H9 (cell line): ENCODE measurements around the gene KLF14. TPM values are rescaled to one million over a fixed set of nuclear protein-coding genes. Genes with fewer than 3 reads are reported as not detected.
A peak's percentile ranks its signal among the peaks of the same experiment; 100 is the strongest.

Source experiments
- DNase-seq: peaks from one replicate; pipeline ENCODE4 v3.0.0-alpha.2; 2017
- H2AFZ ChIP-seq: one replicate; pipeline ENCODE4 v1.6.1; 2013; ENCODE audit warnings: mild to moderate bottlenecking, low read length, control low read depth, moderate library complexity
- H2AK5ac ChIP-seq: 2 replicates; pipeline ENCODE4 v1.6.1; 2013; ENCODE audit warnings: low read length, control low read depth, mixed read lengths; ENCODE audit not compliant: insufficient read length
- H2BK120ac ChIP-seq: one replicate; pipeline ENCODE4 v1.6.1; 2013; ENCODE audit warnings: low read depth, mild to moderate bottlenecking, low read length, control low read depth, inconsistent platforms; ENCODE audit not compliant: poor library complexity, severe bottlenecking
- H2BK12ac ChIP-seq: 2 replicates; pipeline ENCODE4 v1.6.1; 2013; ENCODE audit warnings: low read length, control low read depth, mixed read lengths, low read depth; ENCODE audit not compliant: insufficient read length
- H2BK15ac ChIP-seq: 2 replicates; pipeline ENCODE4 v1.6.1; 2013; ENCODE audit warnings: low read depth, low read length, control low read depth
- H2BK20ac ChIP-seq: one replicate; pipeline ENCODE4 v1.6.1; 2013; ENCODE audit warnings: low read depth, mild to moderate bottlenecking, low read length, control low read depth, inconsistent platforms; ENCODE audit not compliant: poor library complexity, severe bottlenecking
- H2BK5ac ChIP-seq: 2 replicates; pipeline ENCODE4 v1.6.1; 2013; ENCODE audit warnings: low read length, control low read depth, mixed read lengths; ENCODE audit not compliant: insufficient read length
- H3K14ac ChIP-seq: 2 replicates; pipeline ENCODE4 v1.6.1; 2013; ENCODE audit warnings: low read length, control low read depth; ENCODE audit not compliant: insufficient read depth
- H3K18ac ChIP-seq: 2 replicates; pipeline ENCODE4 v1.6.1; 2013; ENCODE audit warnings: low read depth, mild to moderate bottlenecking, mixed read lengths, low read length, control low read depth; ENCODE audit not compliant: insufficient read length
- H3K23ac ChIP-seq: 2 replicates; pipeline ENCODE4 v1.6.1; 2013; ENCODE audit warnings: low read length, control low read depth, mixed read lengths, low read depth; ENCODE audit not compliant: insufficient read length
- H3K23me2 ChIP-seq: 2 replicates; pipeline ENCODE4 v1.6.1; 2013; ENCODE audit warnings: low read depth, mild to moderate bottlenecking, mixed read lengths, low read length, control low read depth; ENCODE audit not compliant: insufficient read length, poor library complexity, severe bottlenecking
- H3K27ac ChIP-seq: 2 replicates; pipeline ENCODE4 v1.5.1; 2013; ENCODE audit warnings: low read length, control low read depth, mixed read lengths, low read depth; ENCODE audit not compliant: insufficient read length
- H3K27me3 ChIP-seq: 2 replicates; pipeline ENCODE4 v1.6.1; 2013; ENCODE audit warnings: low read length, control low read depth, inconsistent platforms; ENCODE audit not compliant: insufficient read depth
- H3K4ac ChIP-seq: 2 replicates; pipeline ENCODE4 v1.6.1; 2013; ENCODE audit warnings: low read depth, mild to moderate bottlenecking, control low read depth, inconsistent platforms, low read length, moderate library complexity
- H3K4me1 ChIP-seq: 2 replicates; pipeline ENCODE4 v1.6.1; 2013; ENCODE audit warnings: low read length, control low read depth, inconsistent platforms; ENCODE audit not compliant: insufficient read depth
- H3K4me2 ChIP-seq: 2 replicates; pipeline ENCODE4 v1.6.1; 2013; ENCODE audit warnings: low read length, control low read depth, mixed read lengths; ENCODE audit not compliant: insufficient read length, insufficient read depth
- H3K56ac ChIP-seq: 2 replicates; pipeline ENCODE4 v1.6.1; 2013; ENCODE audit warnings: low read depth, mild to moderate bottlenecking, mixed read lengths, low read length, control low read depth; ENCODE audit not compliant: insufficient read length
- H3K79me1 ChIP-seq: 2 replicates; pipeline ENCODE4 v1.6.1; 2013; ENCODE audit warnings: low read depth, mild to moderate bottlenecking, moderate library complexity, low read length, control low read depth, inconsistent platforms; ENCODE audit not compliant: insufficient read depth, poor library complexity, severe bottlenecking
- H3K79me2 ChIP-seq: 2 replicates; pipeline ENCODE4 v1.6.1; 2013; ENCODE audit warnings: low read length, control low read depth, inconsistent platforms; ENCODE audit not compliant: insufficient read depth
- H3K9ac ChIP-seq: 2 replicates; pipeline ENCODE4 v1.6.1; 2013; ENCODE audit warnings: low read length, control low read depth, mixed read lengths; ENCODE audit not compliant: insufficient read length; ENCODE audit errors: extremely low read depth
- H3K9me3 ChIP-seq: one replicate; pipeline ENCODE4 v1.6.1; 2013; ENCODE audit warnings: low read depth, low read length, inconsistent platforms; ENCODE audit not compliant: control insufficient read depth
- H3T11ph ChIP-seq: one replicate; pipeline ENCODE4 v1.6.1; 2013; ENCODE audit warnings: mild to moderate bottlenecking, low read length, control low read depth, inconsistent platforms
- H4K20me1 ChIP-seq: one replicate; pipeline ENCODE4 v1.6.1; 2013; ENCODE audit not compliant: control insufficient read depth, insufficient read length, insufficient read depth
- H4K5ac ChIP-seq: 2 replicates; pipeline ENCODE4 v1.6.1; 2013; ENCODE audit warnings: low read depth, mild to moderate bottlenecking, mixed read lengths, low read length, control low read depth; ENCODE audit not compliant: insufficient read length
- H4K8ac ChIP-seq: replicated peaks from 2 replicates; pipeline ENCODE4 v1.6.1; 2013; ENCODE audit warnings: low read length, control low read depth, mixed read lengths, low read depth; ENCODE audit not compliant: insufficient read length
- H4K91ac ChIP-seq: 2 replicates; pipeline ENCODE4 v1.6.1; 2013; ENCODE audit warnings: low read depth, mild to moderate bottlenecking, moderate library complexity, mixed read lengths, low read length, control low read depth; ENCODE audit not compliant: insufficient read length
- H3K27ac Mint-ChIP-seq, 3 experiments: 2 replicates in 2 of 3; 3 replicates in 1 of 3; pipeline ENCODE4 v1.8.0; 2020 to 2021; ENCODE audit warnings: mixed read lengths in 3 of 3, mild to moderate bottlenecking in 1 of 3, moderate library complexity in 1 of 3
- H3K27me3 Mint-ChIP-seq: 2 replicates; pipeline ENCODE4 v1.8.0; 2021; ENCODE audit warnings: low read depth, mild to moderate bottlenecking, moderate library complexity, mixed read lengths
- H3K36me3 Mint-ChIP-seq, 3 experiments: 2 replicates in 2 of 3; 3 replicates in 1 of 3; pipeline ENCODE4 v1.8.0; 2020 to 2021; ENCODE audit warnings: low read depth in 3 of 3, mixed read lengths in 3 of 3; ENCODE audit not compliant: insufficient read depth in 1 of 3
- H3K4me1 Mint-ChIP-seq, 2 experiments: 2 replicates each; pipeline ENCODE4 v1.8.0; 2020; ENCODE audit warnings: mixed read lengths in 2 of 2
- H3K4me3 Mint-ChIP-seq, 2 experiments: 2 replicates in 1 of 2; 3 replicates in 1 of 2; pipeline ENCODE4 v1.8.0; 2020 to 2021; ENCODE audit warnings: mild to moderate bottlenecking in 2 of 2, mixed read lengths in 2 of 2, moderate library complexity in 1 of 2
- H3K9me3 Mint-ChIP-seq, 2 experiments: 2 replicates in 1 of 2; 3 replicates in 1 of 2; pipeline ENCODE4 v1.8.0; 2020; ENCODE audit warnings: mild to moderate bottlenecking in 2 of 2, mixed read lengths in 2 of 2, moderate library complexity in 1 of 2
- WGBS: extraction: QIAGEN DNeasy Blood & Tissue Kit; methylation state at CpG from one replicate; pipeline ENCODE4 v1.1.7; 2013; ENCODE audit warnings: missing lambda C conversion rate, low lambda C conversion rate, mixed read lengths; ENCODE audit not compliant: insufficient read length; ENCODE audit errors: extremely low coverage; 5-methylcytosine and 5-hydroxymethylcytosine counted together
- total RNA-seq: library from RNA; stranded (reverse); gene quantifications from 2 replicates; pipeline ENCODE4 v1.2.1, GENCODE V29; 2021
- TF ChIP-seq, protein P1 (sequence below): fragments of 200-600 bp; sonication (generic); conservative IDR thresholded peaks from 3 replicates; pipeline ENCODE4 v1.8.0; 2021; ENCODE audit warnings: antibody characterized with exemption, mild to moderate bottlenecking

The KLF14 gene
- total RNA-seq, 1 experiment from 2014 or later, result not detected

DNA sequence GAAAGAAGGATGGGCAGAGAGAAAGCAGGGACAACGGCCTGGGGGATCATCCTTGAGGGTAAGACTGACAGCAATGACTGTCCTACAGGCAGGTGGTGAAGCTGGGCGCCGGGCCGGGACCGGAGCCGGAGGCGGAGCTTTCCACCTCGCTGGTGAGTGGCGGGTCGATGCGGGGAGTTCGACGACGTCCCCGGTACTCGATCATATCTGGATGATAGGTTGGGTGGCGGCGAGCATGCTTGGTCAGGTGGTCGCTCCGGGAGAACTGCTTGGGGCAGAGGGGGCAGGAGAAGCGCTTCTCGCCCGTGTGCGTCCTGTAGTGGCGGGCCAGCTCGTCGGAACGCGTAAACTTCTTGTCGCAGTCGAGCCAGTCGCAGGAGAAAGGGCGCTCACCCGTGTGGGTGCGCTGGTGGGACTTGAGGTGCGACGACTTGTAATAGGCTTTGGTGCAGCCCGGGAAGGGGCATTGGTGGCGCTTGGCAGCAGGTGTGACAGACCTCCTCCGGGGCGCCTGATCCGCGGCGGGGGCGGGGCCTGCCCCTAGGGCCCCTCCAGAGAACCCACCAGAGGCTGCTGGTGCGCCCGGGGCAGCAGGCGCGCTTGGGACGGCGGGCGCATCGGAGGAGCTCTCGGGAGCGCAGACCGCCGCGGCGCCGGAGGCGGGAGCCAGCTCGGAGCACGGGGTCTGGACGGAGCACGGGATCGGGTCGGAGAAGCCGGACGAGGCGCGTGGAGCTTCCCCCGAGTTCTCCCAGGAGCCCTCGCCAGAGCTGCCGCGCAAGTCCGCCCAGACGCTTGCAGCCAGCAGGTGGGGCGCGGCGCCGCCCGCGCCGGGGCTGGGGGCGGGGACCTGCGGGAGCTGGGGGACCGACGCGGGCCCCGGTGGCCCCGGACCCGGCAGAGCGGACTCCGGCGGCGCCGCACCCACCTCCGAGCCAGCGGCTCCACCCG is 752 bp downstream of the KLF14 start:
- WGBS, result no CpG with 5 or more reads among the region's 100 CpGs
- Histone ChIP-seq H3K56ac (no peak overlapping the region), H3K14ac (no peak overlapping the region), H3K23me2 (peaks cover 7% of the 10 kb centered on the region), H3K9me3 (no peaks in the 10 kb centered on the region), H2AK5ac (no peak overlapping the region), H4K5ac (no peak overlapping the region), H3K4ac (no peak overlapping the region), H3K79me2 (no peaks in the 10 kb centered on the region), H3K4me1 (no peaks in the 10 kb centered on the region), H3K27me3 (peaks cover 26% of the 10 kb centered on the region; the same call in 1 of the 2 replicates), H3K23ac (no peak overlapping the region), H4K91ac (no peak overlapping the region), H2BK20ac (no peak overlapping the region), H3K18ac (no peak overlapping the region), H4K20me1 (no peaks in the 10 kb centered on the region), H2BK15ac (no peak overlapping the region), H3K27ac (no peak overlapping the region), H2AFZ (no peak overlapping the region), H3K9ac (no peak overlapping the region), H2BK5ac (no peak overlapping the region), H4K8ac (no peak overlapping the region), H2BK120ac (no peak overlapping the region), H3K79me1 (no peaks in the 10 kb centered on the region), H3K4me2 (peak overlapping the region; percentile 34), H3T11ph (no peak overlapping the region), H2BK12ac (no peak overlapping the region)
- H3K36me3 Mint-ChIP-seq, result peaks cover 0 to 4% (median 0%) of the 10 kb centered on the region in 3 experiments; a peak in 2 of 7 replicates
- peaks cover 92% of the 10 kb centered on the region for H3K27me3 Mint-ChIP-seq
- H3K4me1 Mint-ChIP-seq, result peaks cover 6 to 11% of the 10 kb centered on the region in 2 experiments
- H3K9me3 Mint-ChIP-seq, result peaks cover 3 to 6% of the 10 kb centered on the region in 2 experiments; a peak in 3 of 5 replicates
- H3K27ac Mint-ChIP-seq, result no peak overlapping the region; a peak in 1 of 7 replicates
- TF ChIP-seq, protein P1, sequence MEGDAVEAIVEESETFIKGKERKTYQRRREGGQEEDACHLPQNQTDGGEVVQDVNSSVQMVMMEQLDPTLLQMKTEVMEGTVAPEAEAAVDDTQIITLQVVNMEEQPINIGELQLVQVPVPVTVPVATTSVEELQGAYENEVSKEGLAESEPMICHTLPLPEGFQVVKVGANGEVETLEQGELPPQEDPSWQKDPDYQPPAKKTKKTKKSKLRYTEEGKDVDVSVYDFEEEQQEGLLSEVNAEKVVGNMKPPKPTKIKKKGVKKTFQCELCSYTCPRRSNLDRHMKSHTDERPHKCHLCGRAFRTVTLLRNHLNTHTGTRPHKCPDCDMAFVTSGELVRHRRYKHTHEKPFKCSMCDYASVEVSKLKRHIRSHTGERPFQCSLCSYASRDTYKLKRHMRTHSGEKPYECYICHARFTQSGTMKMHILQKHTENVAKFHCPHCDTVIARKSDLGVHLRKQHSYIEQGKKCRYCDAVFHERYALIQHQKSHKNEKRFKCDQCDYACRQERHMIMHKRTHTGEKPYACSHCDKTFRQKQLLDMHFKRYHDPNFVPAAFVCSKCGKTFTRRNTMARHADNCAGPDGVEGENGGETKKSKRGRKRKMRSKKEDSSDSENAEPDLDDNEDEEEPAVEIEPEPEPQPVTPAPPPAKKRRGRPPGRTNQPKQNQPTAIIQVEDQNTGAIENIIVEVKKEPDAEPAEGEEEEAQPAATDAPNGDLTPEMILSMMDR, result 0 out of 3 replicates have a peak, but pooled peaks have one; percentile 18
- peak overlapping the region; percentile 68 to 86 for H3K4me3 Mint-ChIP-seq
- DNase-seq, result peak; percentile 61
